K562 (cell line): ENCODE data around the gene ACYP2.

Source experiments
- ZNF174 ChIP-seq: fragments of 250-450 bp; sonication (Bioruptor Pico); IDR thresholded peaks from 2 replicates; pipeline ENCODE4 v1.4.0; 2020; ENCODE audit warnings: mild to moderate bottlenecking
- ZNF512 ChIP-seq: IDR thresholded peaks from 2 replicates; pipeline ENCODE4 v1.6.1; 2016; ENCODE audit warnings: missing genetic modification characterization, missing compliant biosample characterization

GRCh38 chr2:54224997-54225396 is 109.6 kb downstream of the ACYP2 start:
- TF ChIP-seq ZNF512: no peak
- TF ChIP-seq ZNF174 (CRISPR knock-in tag): no peak
